ENCODE results near the gene LTBP3.
A peak's percentile ranks its signal among the peaks of the same experiment; 100 is the strongest.

The LTBP3 gene

GRCh38 chr11:65496304-65497140 is 61.6 kb downstream of the LTBP3 start:
- no peak for DNase-seq (ENCODE audit: low read depth in 2 of 2)

- DNase-seq (ENCODE audit: low read depth in 2 of 2), result peak in 1 of 2 experiments; percentile 69
Observed at GRCh38 chr11:65493367-65494176, 64.6 kb downstream of the LTBP3 start.

- DNase-seq (ENCODE audit: low read depth in 2 of 2), result no peak
Observed at GRCh38 chr11:65492637-65493366, 65.4 kb downstream of the LTBP3 start.

GRCh38 chr11:65492387-65492636 is 65.8 kb downstream of the LTBP3 start:
- DNase-seq (ENCODE audit: low read depth in 2 of 2), result no peak

- peak; percentile 86 to 88 for DNase-seq (ENCODE audit: low read depth in 2 of 2)
Observed at GRCh38 chr11:65491614-65492386, 66.4 kb downstream of the LTBP3 start.

GRCh38 chr11:65491163-65491465 is 67.0 kb downstream of the LTBP3 start:
- DNase-seq (ENCODE audit: low read depth in 2 of 2), result no peak

GRCh38 chr11:65489706-65490320 is 68.3 kb downstream of the LTBP3 start:
- DNase-seq (ENCODE audit: low read depth in 2 of 2), result no peak

GRCh38 chr11:65489035-65489705 is 69.0 kb downstream of the LTBP3 start:
- DNase-seq (ENCODE audit: low read depth in 2 of 2), result no peak

All from fibroblast of skin of left biceps (primary cell).